Measurements from ENCODE around the gene TAF4B.
A peak's percentile ranks its signal among the peaks of the same experiment; 100 is the strongest.
"Not testable (repeated sequence)": the region's sequence is repeated elsewhere in the genome, so short reads cannot be mapped to it uniquely, and the experiment has no call there.

The TAF4B gene

GRCh38 chr18:26226229-26227050 lies at the start of gene TAF4B:
TAF4B (plus strand) TSS chr18:26226445; CDS start chr18:26226934, 489 bp downstream.
- DNase-seq (ENCODE audit: low read depth in 2 of 2) = peak; percentile 94

- DNase-seq (ENCODE audit: low read depth in 2 of 2) = no peak
Measured at GRCh38 chr18:26181343-26181826, 44.9 kb upstream of the TAF4B start.

- DNase-seq (ENCODE audit: low read depth in 2 of 2) = no peak
Measured at GRCh38 chr18:26183395-26184112, 42.7 kb upstream of the TAF4B start.

GRCh38 chr18:26185267-26185666 lies 41.0 kb upstream of the TAF4B start:
- DNase-seq (ENCODE audit: low read depth in 2 of 2) = no peak

- DNase-seq (ENCODE audit: low read depth in 2 of 2) = peak; percentile 6 to 10
Measured at GRCh38 chr18:26190506-26190905, 35.7 kb upstream of the TAF4B start.

- DNase-seq (ENCODE audit: low read depth in 2 of 2) = no peak
Measured at GRCh38 chr18:26192233-26192632, 34.0 kb upstream of the TAF4B start.

- DNase-seq (ENCODE audit: low read depth in 2 of 2) = no peak
Measured at GRCh38 chr18:26196605-26197004, 29.6 kb upstream of the TAF4B start.

- not testable (repeated sequence) for DNase-seq (ENCODE audit: low read depth in 2 of 2)
Measured at GRCh38 chr18:26202001-26202400, 24.2 kb upstream of the TAF4B start.

GRCh38 chr18:26205318-26205717 lies 20.9 kb upstream of the TAF4B start:
- DNase-seq (ENCODE audit: low read depth in 2 of 2) = no peak

GRCh38 chr18:26206488-26206887 lies 19.8 kb upstream of the TAF4B start:
- no peak for DNase-seq (ENCODE audit: low read depth in 2 of 2)

- DNase-seq (ENCODE audit: low read depth in 2 of 2) = no peak
Measured at GRCh38 chr18:26207937-26208336, 18.3 kb upstream of the TAF4B start.

GRCh38 chr18:26208977-26209376 lies 17.3 kb upstream of the TAF4B start:
- no peak for DNase-seq (ENCODE audit: low read depth in 2 of 2)

- DNase-seq (ENCODE audit: low read depth in 2 of 2) = no peak
Measured at GRCh38 chr18:26210147-26210546, 16.1 kb upstream of the TAF4B start.

- DNase-seq (ENCODE audit: low read depth in 2 of 2) = peak in 1 of 2 donors; percentile 19
Measured at GRCh38 chr18:26215247-26215970, 10.8 kb upstream of the TAF4B start.

- DNase-seq (ENCODE audit: low read depth in 2 of 2) = no peak
Measured at GRCh38 chr18:26225022-26225693, 1.1 kb upstream of the TAF4B start.

- DNase-seq (ENCODE audit: low read depth in 2 of 2) = no peak
Measured at GRCh38 chr18:26225915-26226228, 373 bp upstream of the TAF4B start.

- DNase-seq (ENCODE audit: low read depth in 2 of 2) = no peak
Measured at GRCh38 chr18:26227051-26227670, 916 bp downstream of the TAF4B start.

GRCh38 chr18:26228562-26229260 lies 2.5 kb downstream of the TAF4B start:
- DNase-seq (ENCODE audit: low read depth in 2 of 2) = no peak

GRCh38 chr18:26230497-26230896 lies 4.3 kb downstream of the TAF4B start:
- no peak for DNase-seq (ENCODE audit: low read depth in 2 of 2)

- DNase-seq (ENCODE audit: low read depth in 2 of 2) = no peak
Measured at GRCh38 chr18:26233208-26233607, 7.0 kb downstream of the TAF4B start.

GRCh38 chr18:26237363-26237762 lies 11.1 kb downstream of the TAF4B start:
- DNase-seq (ENCODE audit: low read depth in 2 of 2) = not testable (repeated sequence)
